Astrocyte (in vitro differentiated cells and primary cell): Measurements from ENCODE around the gene CLTCL1. TPM values are rescaled to one million over a fixed set of nuclear protein-coding genes. Genes with fewer than 3 reads are reported as not detected.

Source experiments
- DNase-seq: peaks from one replicate; pipeline ENCODE4 v3.0.0-alpha.2; 2010; ENCODE audit warnings: low read depth
- FAIRE-seq: peaks from 2 replicates; lab custom pipeline; 2011; peaks lifted over from hg19 to GRCh38; lab: Jason Lieb, UNC
- H2AFZ ChIP-seq: 2 replicates; pipeline ENCODE4 v1.6.0; 2012; ENCODE audit warnings: low read depth, low read length, inconsistent platforms
- H3K27ac ChIP-seq: 2 replicates; pipeline ENCODE4 v1.5.1; 2011; ENCODE audit warnings: low read depth, low read length, inconsistent platforms
- H3K27me3 ChIP-seq: 2 replicates; pipeline ENCODE4 v1.6.0; 2011; ENCODE audit warnings: low read length, inconsistent platforms; ENCODE audit not compliant: insufficient read depth
- H3K36me3 ChIP-seq: 2 replicates; pipeline ENCODE4 v1.5.1; 2011; ENCODE audit warnings: low read length, inconsistent platforms; ENCODE audit not compliant: insufficient read depth
- H3K4me1 ChIP-seq: 2 replicates; pipeline ENCODE4 v1.5.1; 2011; ENCODE audit warnings: low read length, inconsistent platforms; ENCODE audit not compliant: insufficient read depth
- H3K4me2 ChIP-seq: 2 replicates; pipeline ENCODE4 v1.6.0; 2012; ENCODE audit warnings: low read length, inconsistent platforms
- H3K4me3 ChIP-seq: 2 replicates; pipeline ENCODE4 v1.5.1; 2011; ENCODE audit warnings: low read depth, mild to moderate bottlenecking, low read length, inconsistent platforms; ENCODE audit not compliant: insufficient read depth
- H3K79me2 ChIP-seq: 2 replicates; pipeline ENCODE4 v1.6.0; 2012; ENCODE audit warnings: mild to moderate bottlenecking, low read length, inconsistent platforms; ENCODE audit not compliant: insufficient read depth
- H3K9ac ChIP-seq: 2 replicates; pipeline ENCODE4 v1.6.0; 2012; ENCODE audit warnings: mild to moderate bottlenecking, low read length, inconsistent platforms
- H3K9me3 ChIP-seq: 2 replicates; pipeline ENCODE4 v1.5.1; 2012; ENCODE audit warnings: low read depth, mild to moderate bottlenecking, low read length, inconsistent platforms; ENCODE audit not compliant: insufficient read depth
- H4K20me1 ChIP-seq: 2 replicates; pipeline ENCODE4 v1.6.0; 2012; ENCODE audit warnings: low read length, inconsistent platforms; ENCODE audit not compliant: insufficient read depth
- H3K27ac Mint-ChIP-seq: one replicate; pipeline ENCODE4 v1.8.0; 2021; ENCODE audit warnings: mild to moderate bottlenecking, mixed read lengths; ENCODE audit not compliant: unreplicated experiment
- H3K27me3 Mint-ChIP-seq: one replicate; pipeline ENCODE4 v1.8.0; 2021; ENCODE audit warnings: low read depth, mixed read lengths; ENCODE audit not compliant: unreplicated experiment
- H3K36me3 Mint-ChIP-seq: one replicate; pipeline ENCODE4 v1.8.0; 2021; ENCODE audit warnings: low read depth, mixed read lengths; ENCODE audit not compliant: unreplicated experiment
- H3K4me1 Mint-ChIP-seq: one replicate; pipeline ENCODE4 v1.8.0; 2021; ENCODE audit warnings: low read depth, mixed read lengths; ENCODE audit not compliant: unreplicated experiment
- H3K4me3 Mint-ChIP-seq: one replicate; pipeline ENCODE4 v1.8.0; 2021; ENCODE audit warnings: mild to moderate bottlenecking, moderate library complexity, mixed read lengths; ENCODE audit not compliant: unreplicated experiment
- H3K9me3 Mint-ChIP-seq: one replicate; pipeline ENCODE4 v1.8.0; 2021; ENCODE audit warnings: mild to moderate bottlenecking, mixed read lengths; ENCODE audit not compliant: unreplicated experiment
- CTCF ChIP-seq: IDR thresholded peaks from 2 replicates; pipeline ENCODE4 v1.5.1; 2011; ENCODE audit warnings: low read depth, mild to moderate bottlenecking, inconsistent platforms, low read length, moderate library complexity; ENCODE audit not compliant: insufficient read depth
- EZH2 ChIP-seq: IDR thresholded peaks from 2 replicates; pipeline ENCODE4 v1.6.1; 2012; ENCODE audit warnings: mild to moderate bottlenecking, low read length, inconsistent platforms; ENCODE audit not compliant: insufficient read depth
- total RNA-seq: library from RNA; stranded (reverse); gene quantifications from 2 replicates; pipeline ENCODE4 v1.2.1, GENCODE V29; 2021

Gene CLTCL1
- total RNA-seq, 1 donor from 2014 or later = 54.4 TPM

- H3K4me3 Mint-ChIP-seq = no peak overlapping the region
- H3K4me2 ChIP-seq = no peak overlapping the region
- H3K79me2 ChIP-seq = no peaks in the 10 kb centered on the region
- peaks cover 8% of the 10 kb centered on the region for H3K36me3 ChIP-seq
- H3K27ac ChIP-seq = no peak overlapping the region
- no peaks in the 10 kb centered on the region for H3K9me3 ChIP-seq
- H3K36me3 Mint-ChIP-seq = peaks cover 60% of the 10 kb centered on the region
- H3K27me3 Mint-ChIP-seq = no peaks in the 10 kb centered on the region
- no peaks in the 10 kb centered on the region for H3K9me3 Mint-ChIP-seq
- no peak overlapping the region for H3K27ac Mint-ChIP-seq
- H4K20me1 ChIP-seq = no peaks in the 10 kb centered on the region
- DNase-seq (no peak), FAIRE-seq (no peak)
- no peaks in the 10 kb centered on the region for H3K4me1 Mint-ChIP-seq
- no peak for TF ChIP-seq EZH2
- TF ChIP-seq CTCF = no peak
- no peak overlapping the region for H3K4me3 ChIP-seq
- H3K27me3 ChIP-seq = no peaks in the 10 kb centered on the region
- no peak overlapping the region for H3K9ac ChIP-seq
- no peak overlapping the region for H2AFZ ChIP-seq
- no peaks in the 10 kb centered on the region for H3K4me1 ChIP-seq
These were observed 72.8 kb downstream of the CLTCL1 start for GRCh38 chr22:19218541-19219233.

DNA sequence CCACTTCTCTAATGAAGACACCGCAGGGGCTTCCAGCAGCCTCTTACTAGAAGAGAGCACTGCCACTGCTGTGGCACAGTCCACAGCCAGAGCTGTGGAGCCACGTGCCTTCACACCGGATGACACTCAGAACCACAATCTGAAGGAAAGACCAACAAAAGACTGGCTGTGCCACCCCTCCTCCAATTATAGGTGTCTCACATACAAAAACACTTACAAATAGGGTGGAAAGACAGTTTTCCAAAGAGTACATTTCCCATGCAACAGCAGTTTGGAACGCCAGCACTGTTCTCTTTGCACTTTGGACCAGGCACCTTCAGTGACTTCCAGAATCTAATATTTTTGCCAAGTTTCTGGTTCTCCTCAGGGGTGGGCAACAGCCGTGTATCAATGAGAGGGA lies 74.9 kb downstream of the CLTCL1 start:
- Histone ChIP-seq H3K9ac (no peak overlapping the region), H3K4me1 (no peaks in the 10 kb centered on the region), H3K27ac (no peak overlapping the region), H2AFZ (no peak overlapping the region), H3K4me3 (no peak overlapping the region), H3K9me3 (no peaks in the 10 kb centered on the region), H3K4me2 (no peak overlapping the region), H3K27me3 (no peaks in the 10 kb centered on the region), H3K36me3 (peaks cover 6% of the 10 kb centered on the region), H3K79me2 (no peaks in the 10 kb centered on the region), H4K20me1 (no peaks in the 10 kb centered on the region)
- H3K27me3 Mint-ChIP-seq = no peaks in the 10 kb centered on the region
- H3K36me3 Mint-ChIP-seq = peaks cover 48% of the 10 kb centered on the region
- H3K4me1 Mint-ChIP-seq = no peaks in the 10 kb centered on the region
- no peak overlapping the region for H3K27ac Mint-ChIP-seq
- H3K4me3 Mint-ChIP-seq = no peak overlapping the region
- no peak for TF ChIP-seq EZH2
- no peak for TF ChIP-seq CTCF
- DNase-seq (no peak), FAIRE-seq (no peak)
- no peaks in the 10 kb centered on the region for H3K9me3 Mint-ChIP-seq

DNA sequence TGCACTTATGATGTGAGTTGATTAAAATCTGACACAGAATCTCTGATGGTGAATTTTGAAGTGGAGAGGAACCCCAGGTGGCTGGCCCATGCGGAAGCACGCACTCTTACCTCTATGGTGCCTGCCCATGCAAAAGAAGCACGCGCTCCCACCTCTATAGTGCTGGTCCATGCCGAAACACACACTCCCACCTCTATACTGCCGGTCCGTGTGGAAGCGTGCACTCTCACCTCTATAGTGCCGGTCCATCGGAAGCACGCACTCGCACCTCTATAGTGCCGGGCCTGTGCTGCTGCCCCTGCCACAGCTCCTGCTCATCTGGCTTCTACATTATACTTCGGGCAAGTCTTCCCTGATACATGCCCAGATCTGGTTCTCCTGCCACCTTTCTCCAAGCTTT lies 76.2 kb downstream of the CLTCL1 start:
- FAIRE-seq = no peak
- TF ChIP-seq EZH2 (no peak), CTCF (no peak)

More for the DNA sequence above, 76.2 kb downstream of the CLTCL1 start:
- Mint-ChIP-seq H3K4me3 (no peak overlapping the region), H3K9me3 (no peaks in the 10 kb centered on the region), H3K36me3 (peaks cover 44% of the 10 kb centered on the region), H3K4me1 (no peaks in the 10 kb centered on the region), H3K27ac (no peak overlapping the region), H3K27me3 (no peaks in the 10 kb centered on the region)
- Histone ChIP-seq H3K9me3 (no peaks in the 10 kb centered on the region), H3K4me1 (no peaks in the 10 kb centered on the region), H3K79me2 (no peaks in the 10 kb centered on the region), H3K27me3 (no peaks in the 10 kb centered on the region), H4K20me1 (no peaks in the 10 kb centered on the region), H3K4me2 (no peak overlapping the region), H3K27ac (no peak overlapping the region), H3K9ac (no peak overlapping the region), H3K36me3 (peaks cover 2% of the 10 kb centered on the region), H3K4me3 (no peak overlapping the region), H2AFZ (no peak overlapping the region)
- no peak for DNase-seq
